NCI-H748 (cell line): Measurements from ENCODE around the gene ADIPOR2.

ENCODE experiments used
- DNase-seq: peaks from one replicate; lab custom pipeline; 2025; ENCODE audit not compliant: unreplicated experiment; lab: John Stamatoyannopoulos, UW

ADIPOR2 gene

GRCh38 chr12:1826867-1827705 is 136.2 kb downstream of the ADIPOR2 start:
- peak; percentile 13 for DNase-seq

GRCh38 chr12:1827826-1828805 is 137.2 kb downstream of the ADIPOR2 start:
- DNase-seq: no peak

- no peak for DNase-seq
Measured at GRCh38 chr12:1828856-1829255, 138.0 kb downstream of the ADIPOR2 start.

GRCh38 chr12:1829306-1829900 is 138.5 kb downstream of the ADIPOR2 start:
- DNase-seq: no peak

- no peak for DNase-seq
Measured at GRCh38 chr12:1830401-1830845, 139.6 kb downstream of the ADIPOR2 start.

- no peak for DNase-seq
Measured at GRCh38 chr12:1830981-1831963, 140.4 kb downstream of the ADIPOR2 start.

- no peak for DNase-seq
Measured at GRCh38 chr12:1832801-1833595, 142.1 kb downstream of the ADIPOR2 start.

GRCh38 chr12:1833596-1834028 is 142.7 kb downstream of the ADIPOR2 start:
- no peak for DNase-seq

- DNase-seq: no peak
Measured at GRCh38 chr12:1834186-1834925, 143.5 kb downstream of the ADIPOR2 start.

- DNase-seq: no peak
Measured at GRCh38 chr12:1835211-1836131, 144.6 kb downstream of the ADIPOR2 start.

GRCh38 chr12:1836241-1836803 is 145.5 kb downstream of the ADIPOR2 start:
- no peak for DNase-seq

- no peak for DNase-seq
Measured at GRCh38 chr12:1836854-1837421, 146.1 kb downstream of the ADIPOR2 start.

- no peak for DNase-seq
Measured at GRCh38 chr12:1837541-1838204, 146.8 kb downstream of the ADIPOR2 start.
